GM18498 (cell line): ENCODE data around the gene DGKI.

Experiments used
- ATAC-seq: cut with Tn5 transposase; IDR thresholded peaks from one replicate; pipeline ENCODE4 v1.9.1; 2021; ENCODE audit warnings: mild to moderate bottlenecking, moderate library complexity; ENCODE audit not compliant: unreplicated experiment

The DGKI gene

GRCh38 chr7:137658190-137658900, 188.4 kb downstream of the DGKI start:
- ATAC-seq: no peak

- no peak for ATAC-seq
Measured at GRCh38 chr7:137657476-137658189, 189.1 kb downstream of the DGKI start.

GRCh38 chr7:137656850-137657232, 189.9 kb downstream of the DGKI start:
- ATAC-seq: no peak

- peak; percentile 83 for ATAC-seq
Measured at GRCh38 chr7:137656227-137656849, 190.4 kb downstream of the DGKI start.

- ATAC-seq: no peak
Measured at GRCh38 chr7:137655804-137656203, 191.0 kb downstream of the DGKI start.

- ATAC-seq: no peak
Measured at GRCh38 chr7:137652721-137653120, 194.1 kb downstream of the DGKI start.

- no peak for ATAC-seq
Measured at GRCh38 chr7:137647905-137648565, 198.7 kb downstream of the DGKI start.

- ATAC-seq: no peak
Measured at GRCh38 chr7:137642472-137642871, 204.3 kb downstream of the DGKI start.

- ATAC-seq: no peak
Measured at GRCh38 chr7:137642031-137642430, 204.7 kb downstream of the DGKI start.

- ATAC-seq: no peak
Measured at GRCh38 chr7:137636376-137636775, 210.4 kb downstream of the DGKI start.

GRCh38 chr7:137635874-137636273, 210.9 kb downstream of the DGKI start:
- no peak for ATAC-seq

GRCh38 chr7:137635132-137635531, 211.6 kb downstream of the DGKI start:
- no peak for ATAC-seq

- no peak for ATAC-seq
Measured at GRCh38 chr7:137634356-137634755, 212.4 kb downstream of the DGKI start.

GRCh38 chr7:137633133-137633532, 213.6 kb downstream of the DGKI start:
- ATAC-seq: no peak

- ATAC-seq: no peak
Measured at GRCh38 chr7:137628216-137628615, 218.6 kb downstream of the DGKI start.

- ATAC-seq: peak; percentile 74
Measured at GRCh38 chr7:137626469-137627067, 220.2 kb downstream of the DGKI start.

GRCh38 chr7:137625197-137625596, 221.6 kb downstream of the DGKI start:
- no peak for ATAC-seq

GRCh38 chr7:137619181-137619580, 227.6 kb downstream of the DGKI start:
- no peak for ATAC-seq

GRCh38 chr7:137618748-137619147, 228.0 kb downstream of the DGKI start:
- no peak for ATAC-seq

- no peak for ATAC-seq
Measured at GRCh38 chr7:137613006-137613525, 233.7 kb downstream of the DGKI start.

- no peak for ATAC-seq
Measured at GRCh38 chr7:137611606-137612005, 235.2 kb downstream of the DGKI start.
